HG02588 (cell line): Measurements from ENCODE around the gene PIBF1.
"Not testable (repeated sequence)": the region's sequence is repeated elsewhere in the genome, so short reads cannot be mapped to it uniquely, and the experiment has no call there.

Experiments
- ATAC-seq: cut with Tn5 transposase; IDR thresholded peaks from one replicate; pipeline ENCODE4 v1.9.1; 2021; ENCODE audit warnings: mild to moderate bottlenecking, moderate library complexity; ENCODE audit not compliant: unreplicated experiment

Gene PIBF1

GRCh38 chr13:72820156-72820897 is 38.4 kb downstream of the PIBF1 start:
- no peak for ATAC-seq

DNA sequence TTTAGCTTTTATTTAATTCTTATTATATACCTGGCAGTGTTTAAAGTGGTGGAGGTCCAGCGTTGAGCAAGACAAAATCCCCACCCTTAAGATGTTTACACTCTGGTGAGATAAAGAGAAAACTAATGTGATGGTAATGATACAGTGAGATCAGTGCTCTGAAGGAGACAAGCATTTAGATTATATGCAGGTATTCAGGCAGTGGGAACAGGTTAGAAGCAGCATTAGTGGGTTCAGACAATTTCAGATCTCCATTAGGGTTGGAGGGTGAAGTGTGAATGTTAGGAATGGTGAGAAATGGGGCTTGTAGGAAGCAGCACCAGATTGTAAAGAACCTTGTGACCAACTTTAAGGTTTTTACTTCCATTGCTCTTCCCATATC is 39.0 kb downstream of the PIBF1 start:
- ATAC-seq, result no peak

DNA sequence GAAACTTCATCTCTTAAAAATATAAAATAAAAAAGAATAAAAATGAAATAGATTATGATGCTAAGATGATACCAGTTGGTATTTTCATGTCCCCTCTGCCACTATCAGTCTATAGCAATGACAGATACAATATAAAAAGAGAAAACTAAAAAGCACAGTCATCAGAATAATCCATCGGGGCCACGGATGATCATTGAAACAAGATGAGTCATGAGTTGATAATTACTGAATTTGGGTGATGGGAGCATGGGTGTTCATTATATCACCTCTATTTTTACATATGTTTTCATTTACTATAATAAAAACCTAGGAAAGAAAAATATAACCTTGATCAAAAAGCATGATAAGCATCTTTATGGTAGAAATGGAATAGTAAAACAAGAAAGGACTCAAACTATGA is 41.1 kb downstream of the PIBF1 start:
- ATAC-seq, result no peak

- ATAC-seq, result no peak
Measured at GRCh38 chr13:72823724-72824123, 41.8 kb downstream of the PIBF1 start.

GRCh38 chr13:72834601-72835000 is 52.7 kb downstream of the PIBF1 start:
- no peak for ATAC-seq

GRCh38 chr13:72839831-72840426 is 58.0 kb downstream of the PIBF1 start:
- ATAC-seq, result peak; percentile 92

DNA sequence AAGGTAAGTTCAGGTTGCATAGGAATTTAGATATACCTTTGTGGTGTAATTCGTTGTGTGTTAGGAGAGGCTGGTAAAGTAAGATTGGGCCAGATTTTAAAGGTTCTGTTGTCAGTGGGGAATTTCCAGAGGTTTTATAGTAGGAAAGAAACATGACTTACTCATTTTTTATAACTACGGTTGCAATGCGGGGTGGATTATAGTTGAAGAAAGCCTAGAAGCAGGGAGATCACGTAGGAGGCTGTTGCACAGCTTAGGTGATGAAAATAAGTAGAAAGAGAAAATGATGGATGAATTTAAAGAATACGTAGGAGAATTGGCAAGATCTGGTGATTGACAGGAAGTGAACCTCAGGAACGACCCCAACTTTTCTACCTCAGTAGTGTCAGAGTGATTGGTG is 61.1 kb downstream of the PIBF1 start:
- ATAC-seq, result no peak

GRCh38 chr13:72845148-72845547 is 63.2 kb downstream of the PIBF1 start:
- not testable (repeated sequence) for ATAC-seq

DNA sequence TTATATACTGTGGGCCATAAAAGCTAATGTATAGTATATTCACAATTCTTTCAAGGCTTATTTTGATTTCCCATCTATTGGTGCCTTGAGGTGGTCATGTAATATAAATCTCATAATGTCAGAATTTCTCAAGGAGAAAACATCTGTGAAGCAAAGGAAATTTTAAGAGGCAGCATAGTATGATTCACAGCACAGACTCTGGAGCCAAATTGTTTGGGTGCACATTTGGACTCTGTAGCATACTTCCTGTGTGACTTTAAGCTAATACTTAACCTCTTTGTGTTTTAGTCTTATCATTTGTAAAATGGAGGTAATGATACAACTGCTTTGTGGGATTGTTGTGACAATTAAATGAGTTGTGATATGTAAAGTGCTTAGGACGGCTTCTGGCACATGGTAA is 67.6 kb downstream of the PIBF1 start:
- no peak for ATAC-seq

GRCh38 chr13:72850959-72851677 is 69.2 kb downstream of the PIBF1 start:
- no peak for ATAC-seq

DNA sequence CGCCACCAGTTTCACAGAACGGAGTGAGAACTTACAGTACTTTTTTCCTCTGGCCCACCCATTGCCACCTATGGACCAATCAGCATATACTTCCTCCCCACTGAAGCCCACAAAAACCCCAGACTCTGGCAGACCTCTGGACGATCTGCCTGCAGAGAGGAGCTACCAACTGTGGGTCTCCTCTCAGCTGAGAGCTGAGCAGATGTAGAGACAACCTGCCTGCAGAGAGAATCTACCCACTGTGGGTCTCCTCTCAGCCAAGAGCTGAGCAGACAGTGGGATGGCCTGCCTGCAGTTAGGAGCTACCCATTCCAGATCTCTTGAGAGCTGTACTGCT is 69.7 kb downstream of the PIBF1 start:
- ATAC-seq, result no peak

DNA sequence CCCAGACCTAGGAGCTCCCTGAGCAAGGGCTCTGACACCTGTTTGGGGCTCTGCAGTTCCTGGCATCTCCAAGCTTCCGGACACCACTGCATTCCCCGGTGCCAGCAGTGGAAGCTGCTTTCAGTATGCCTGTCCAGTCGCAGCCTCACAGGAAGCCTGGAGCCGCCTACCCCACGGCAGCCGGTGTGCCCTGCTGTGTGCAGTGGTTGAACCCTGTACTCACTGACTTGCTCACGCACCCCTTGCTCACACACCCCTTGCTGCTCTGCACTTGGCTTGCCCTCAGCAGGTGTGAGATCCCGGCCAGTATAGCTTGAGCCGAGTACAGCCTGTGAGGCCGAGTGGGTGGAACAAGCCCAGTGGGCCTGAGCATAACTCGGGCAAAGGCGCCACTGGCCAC is 70.3 kb downstream of the PIBF1 start:
- no peak for ATAC-seq

DNA sequence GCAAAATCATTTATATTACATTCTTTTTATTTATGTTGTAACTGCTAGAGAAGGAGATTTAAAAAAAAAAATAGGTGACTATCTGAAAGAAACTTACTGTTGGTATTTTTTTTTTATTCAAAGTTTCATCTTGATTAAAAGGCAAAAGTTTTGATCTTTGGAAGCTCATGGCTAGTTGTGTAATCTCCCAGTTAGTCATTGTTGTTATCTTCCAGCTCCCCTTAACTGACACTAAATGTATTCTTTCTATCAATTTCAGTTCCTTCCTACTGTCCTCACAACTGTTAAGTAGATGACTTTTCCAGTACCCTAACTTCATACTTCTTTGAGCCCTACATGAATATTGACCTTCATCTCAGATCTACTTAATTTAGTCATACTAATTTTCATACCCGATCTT is 71.1 kb downstream of the PIBF1 start:
- no peak for ATAC-seq

GRCh38 chr13:72864142-72865011 is 82.4 kb downstream of the PIBF1 start:
- ATAC-seq, result peak; percentile 88

DNA sequence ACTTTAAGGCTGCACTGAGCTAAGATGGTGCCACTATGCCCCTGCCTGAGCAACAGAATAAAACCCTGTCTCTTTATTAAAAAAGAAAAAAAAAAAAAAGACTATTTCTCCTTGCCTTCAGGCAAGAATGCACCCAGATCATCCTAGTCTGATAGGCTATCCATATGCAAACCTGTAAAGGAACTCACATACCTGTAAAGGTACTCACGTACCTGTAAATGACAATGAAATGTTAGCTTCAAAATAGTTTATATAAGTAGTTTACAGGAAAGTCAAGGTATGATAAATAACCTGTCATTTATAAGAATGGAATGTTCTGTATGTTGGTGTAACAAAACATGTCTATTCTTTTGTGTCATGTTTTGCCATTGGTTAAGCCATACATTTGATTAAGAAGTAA is 86.3 kb downstream of the PIBF1 start:
- ATAC-seq, result no peak

GRCh38 chr13:72875233-72875632 is 93.3 kb downstream of the PIBF1 start:
- ATAC-seq, result no peak

- no peak for ATAC-seq
Measured at GRCh38 chr13:72884101-72884500, 102.2 kb downstream of the PIBF1 start.

- no peak for ATAC-seq
Measured at GRCh38 chr13:72886272-72887067, 104.5 kb downstream of the PIBF1 start.

- ATAC-seq, result no peak
Measured at GRCh38 chr13:72889495-72889894, 107.6 kb downstream of the PIBF1 start.

- ATAC-seq, result no peak
Measured at GRCh38 chr13:72890546-72890945, 108.6 kb downstream of the PIBF1 start.

- no peak for ATAC-seq
Measured at GRCh38 chr13:72891423-72891822, 109.5 kb downstream of the PIBF1 start.
